ENCODE data around the gene PLPPR2.
A peak's percentile ranks its signal among the peaks of the same experiment; 100 is the strongest.
"Not testable (repeated sequence)": the region's sequence is repeated elsewhere in the genome, so short reads cannot be mapped to it uniquely, and the experiment has no call there.

PLPPR2 gene

DNA sequence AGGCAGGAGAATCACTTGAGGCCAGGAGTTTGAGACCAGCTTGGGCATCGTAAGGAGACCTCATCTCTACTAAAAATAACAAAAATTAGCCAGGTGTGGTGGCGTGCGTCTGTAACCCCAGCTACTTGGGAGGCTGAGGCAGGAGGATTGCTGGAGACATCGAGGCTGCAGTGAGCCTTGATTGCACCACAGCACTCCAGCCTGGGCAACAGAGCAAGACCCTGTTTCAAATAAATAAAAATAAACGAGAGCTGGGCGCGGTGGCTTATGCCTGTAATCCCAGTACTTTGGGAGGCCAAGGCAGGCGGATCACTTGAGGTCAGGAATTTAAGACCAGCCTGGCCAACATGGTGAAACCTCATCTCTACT lies 15.1 kb upstream of the PLPPR2 start:
- not testable (repeated sequence) for DNase-seq

DNA sequence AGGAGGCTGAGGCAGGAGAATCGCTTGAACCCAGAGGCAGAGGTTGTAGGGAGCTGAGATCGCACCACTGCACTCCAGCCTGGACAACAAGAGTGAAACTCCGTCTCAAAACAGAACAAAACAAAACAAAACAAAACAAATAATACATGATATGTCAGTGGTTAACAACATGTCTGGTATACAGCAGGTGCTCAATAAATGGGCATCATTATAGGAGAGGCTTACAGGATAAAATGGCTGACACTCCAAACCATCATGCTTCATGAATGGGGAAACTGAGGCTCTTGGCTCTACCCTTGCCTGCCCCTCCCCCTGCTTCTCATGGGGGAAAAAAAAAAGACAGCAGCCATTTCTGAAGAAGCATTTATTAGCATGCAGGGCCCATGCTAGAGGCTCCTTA lies 12.8 kb upstream of the PLPPR2 start:
- DNase-seq: no peak

DNA sequence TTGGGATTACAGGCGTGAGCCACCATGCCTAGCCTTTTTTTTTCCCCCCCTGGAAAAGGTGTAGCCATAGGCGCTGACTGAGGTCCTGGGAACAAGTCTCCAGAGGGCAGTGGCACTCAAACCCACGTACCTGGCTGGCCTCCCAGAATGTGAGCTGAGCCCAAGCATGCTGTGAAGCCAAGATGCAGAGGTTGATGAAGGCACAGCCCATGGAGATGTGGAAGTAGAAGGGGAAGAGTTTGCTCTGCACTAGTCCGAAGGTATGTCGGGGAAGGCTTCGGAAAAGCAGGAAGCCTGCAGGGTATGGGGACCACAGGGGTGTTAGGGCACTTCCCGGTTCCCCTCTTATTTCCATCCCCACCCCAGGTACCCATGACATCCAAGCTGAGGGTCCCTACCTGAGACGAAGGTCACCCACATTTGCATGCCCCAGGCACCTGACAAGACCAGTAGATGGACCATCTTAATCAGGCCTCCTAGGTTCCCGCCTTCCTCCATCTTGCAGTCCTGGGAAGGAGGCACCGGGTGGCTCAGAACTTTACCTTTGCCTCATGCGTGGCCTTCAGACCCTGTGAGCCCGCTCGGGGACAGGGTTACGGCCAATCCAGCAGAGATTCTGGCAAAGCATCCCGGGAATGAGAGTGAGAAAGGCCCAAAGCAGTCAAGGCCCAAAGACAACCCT lies 10.0 kb upstream of the PLPPR2 start:
- peak; percentile 1 for DNase-seq

DNA sequence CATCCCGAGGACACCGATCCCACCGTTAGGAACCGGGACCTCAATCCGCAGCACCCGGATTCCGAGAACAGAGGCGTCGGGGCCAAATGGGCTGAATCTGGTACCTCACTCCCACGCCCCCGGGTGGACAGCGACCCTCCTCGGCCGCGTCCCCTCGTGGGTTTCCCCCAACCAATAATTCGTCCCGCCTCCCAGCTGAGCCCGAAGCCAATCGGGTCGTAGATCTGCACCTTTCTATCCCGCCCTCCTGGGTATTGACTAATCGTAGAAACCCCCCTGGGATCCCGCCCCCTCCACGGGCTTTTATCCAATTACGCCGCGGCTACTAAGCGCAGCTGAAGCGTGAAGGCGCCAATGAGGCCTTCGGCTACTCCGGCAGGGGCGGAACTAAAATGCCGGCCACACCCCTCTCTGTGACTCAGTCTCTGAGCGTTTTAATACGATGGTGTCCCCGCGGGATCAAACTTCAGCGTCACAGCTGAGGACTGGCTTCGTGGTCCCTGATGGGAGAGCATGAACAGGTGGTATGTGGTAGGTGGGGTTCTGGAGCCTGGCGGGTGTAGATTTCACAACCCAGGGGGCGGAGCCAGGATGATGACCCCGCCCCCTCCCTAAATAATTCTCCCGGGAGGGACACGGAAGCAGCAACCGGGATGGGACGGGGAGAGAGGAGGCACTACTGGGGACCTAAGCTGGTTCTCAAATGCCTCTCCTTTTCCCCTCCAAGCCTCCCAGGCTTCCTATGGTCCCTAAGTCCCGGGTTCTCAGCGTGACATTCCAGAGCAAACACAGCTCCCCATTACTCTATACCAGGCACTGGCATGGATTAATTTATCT lies 8.9 kb upstream of the PLPPR2 start, which contains the start of the genes CCDC159 and TMEM205:
TSS of gene CCDC159 (plus strand) at position 416 of the 837 bp plus-strand sequence. CDS start at position 504, 88 bp downstream.
TSS of gene TMEM205 (minus strand) at position 165 of the 837 bp plus-strand sequence. CDS start 649 bp downstream, outside the sequence.
- peak; percentile 97 for DNase-seq

DNA sequence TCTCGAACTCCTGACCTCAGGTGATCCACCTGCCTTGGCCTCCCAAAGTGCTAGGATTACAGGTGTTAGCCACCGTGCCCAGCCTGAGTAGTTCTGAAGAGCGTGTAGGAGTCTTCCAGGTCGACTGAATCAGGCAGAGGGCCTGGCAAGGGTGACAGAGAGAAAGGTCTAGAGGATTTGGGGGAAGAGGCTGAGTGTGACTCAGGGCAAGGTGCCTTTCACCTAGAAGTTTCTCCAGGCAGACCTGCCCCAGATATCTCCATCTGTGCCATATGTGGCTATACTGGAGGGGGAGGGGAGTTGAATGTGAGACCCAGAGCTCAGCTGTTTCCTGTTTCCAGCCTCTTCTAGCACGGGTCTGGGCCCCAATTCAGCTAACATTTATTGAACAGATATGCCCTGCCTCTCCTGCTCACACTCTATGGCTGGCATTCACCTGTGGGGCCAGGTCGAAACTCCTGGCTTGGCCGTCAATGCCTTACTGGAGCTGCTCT lies 7.6 kb upstream of the PLPPR2 start:
- no peak for DNase-seq

DNA sequence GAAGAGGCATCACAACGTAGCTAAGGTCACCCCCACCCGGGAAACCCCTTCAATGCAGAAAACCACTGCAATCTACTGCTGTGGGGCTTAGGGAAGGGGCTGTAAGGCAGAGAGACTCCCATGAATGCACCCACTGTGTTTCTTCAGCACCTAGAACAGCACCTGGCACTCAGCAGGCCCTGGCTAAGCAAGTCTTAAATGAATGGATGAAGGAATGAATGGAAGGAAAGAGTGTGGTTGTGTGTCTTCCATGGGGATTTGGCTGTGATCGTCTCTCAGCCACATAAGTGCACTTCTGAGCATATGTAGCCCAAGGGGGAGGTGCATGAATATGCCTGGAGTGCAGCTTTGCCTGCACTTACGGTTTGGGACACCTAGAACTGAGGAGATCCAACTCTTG lies 6.1 kb upstream of the PLPPR2 start:
- DNase-seq: no peak

DNA sequence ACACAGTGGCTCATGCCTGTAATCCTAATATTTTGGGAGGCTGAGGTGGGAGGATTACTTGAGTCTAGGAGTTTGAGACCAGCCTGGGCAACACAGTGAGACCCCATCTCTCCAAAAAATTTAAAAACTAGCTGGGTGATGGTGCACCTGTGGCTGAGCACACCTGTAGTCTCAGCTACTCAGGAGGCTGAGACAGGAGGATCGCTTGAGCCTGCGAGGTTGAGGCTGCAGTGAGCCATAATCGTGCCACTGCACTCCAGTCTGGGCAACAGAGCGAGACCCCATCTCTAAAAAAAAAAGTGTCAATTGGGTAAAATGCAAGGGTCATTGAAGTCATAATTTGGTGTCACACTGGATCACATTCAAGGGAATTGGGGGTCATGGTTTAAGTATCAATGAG lies 1.1 kb upstream of the PLPPR2 start:
- DNase-seq: not testable (repeated sequence)

DNA sequence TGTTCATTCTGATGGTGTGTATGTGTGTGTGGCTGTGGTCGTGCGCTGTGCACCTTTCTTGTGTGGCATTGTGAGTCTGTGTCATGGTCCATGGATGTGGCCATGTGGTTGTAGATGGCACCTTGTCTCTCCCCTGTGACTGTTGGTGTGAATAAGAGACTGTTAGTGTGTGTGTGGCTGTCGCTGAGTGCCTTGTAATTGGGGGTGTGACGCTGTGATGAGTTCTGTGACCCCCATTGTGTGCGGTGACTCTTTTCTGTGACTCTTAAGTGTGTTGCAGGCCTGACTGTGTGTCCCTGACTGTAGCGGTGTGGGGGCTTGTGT lies 804 bp downstream of the PLPPR2 start:
- DNase-seq: no peak

DNA sequence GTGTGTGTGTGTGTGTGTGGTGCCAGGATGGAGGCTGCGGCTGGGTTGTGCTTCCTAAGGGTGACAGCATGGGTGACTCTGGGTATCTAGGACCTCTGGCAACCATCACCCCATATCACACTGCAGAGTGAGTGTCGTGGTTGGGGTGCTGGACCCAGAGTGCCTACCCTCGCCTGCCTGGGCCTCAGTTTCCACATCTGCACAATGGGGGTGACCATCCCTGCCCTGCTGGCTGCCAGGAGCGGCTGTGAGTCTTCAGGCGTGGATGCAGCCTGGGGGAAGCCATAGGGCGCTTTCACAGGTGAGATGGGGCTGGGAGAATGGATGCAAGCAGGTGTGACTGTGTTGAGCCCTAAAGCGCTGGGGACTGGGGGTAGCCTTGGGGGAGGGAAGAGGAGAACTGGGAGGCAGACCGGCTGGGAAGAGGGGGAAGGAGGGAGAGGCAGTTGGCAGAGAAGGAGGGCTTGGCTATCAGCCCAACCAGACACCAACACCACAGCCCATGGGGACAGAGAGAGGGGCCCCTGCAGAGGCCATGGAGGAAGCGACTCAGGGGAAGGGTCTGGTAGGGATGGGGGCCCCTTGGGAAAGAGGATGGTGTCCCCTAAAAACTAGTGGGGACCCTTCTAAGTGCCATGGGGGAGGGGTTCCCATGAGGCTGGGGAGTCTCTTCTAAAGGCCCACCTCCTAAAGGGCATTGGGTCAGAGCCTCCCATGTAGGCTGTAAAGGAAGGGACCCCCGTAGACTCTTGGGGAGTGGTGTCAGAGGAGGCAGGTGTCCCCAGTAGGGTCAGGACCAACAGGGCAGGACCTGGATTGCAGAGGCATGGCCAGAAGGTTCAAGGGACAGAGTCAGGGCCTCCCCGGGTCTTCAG lies 1.7 kb downstream of the PLPPR2 start:
- DNase-seq: no peak

DNA sequence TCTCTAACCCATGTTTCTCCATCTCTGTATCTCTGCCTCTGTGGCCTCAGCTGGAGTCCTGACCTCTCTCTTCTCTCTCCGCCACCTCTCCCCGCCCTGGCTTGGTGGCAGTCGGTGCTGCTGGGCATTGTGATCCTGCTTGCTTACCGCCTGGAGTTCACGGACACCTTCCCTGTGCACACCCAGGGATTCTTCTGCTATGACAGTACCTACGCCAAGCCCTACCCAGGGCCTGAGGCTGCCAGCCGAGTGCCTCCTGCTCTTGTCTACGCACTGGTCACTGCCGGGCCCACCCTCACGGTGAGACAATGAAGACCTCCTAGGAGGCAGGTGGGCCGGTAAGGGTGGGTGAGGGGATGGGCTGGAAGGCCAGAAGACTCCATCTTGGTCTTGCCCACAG lies 4.2 kb downstream of the PLPPR2 start:
- DNase-seq: no peak

DNA sequence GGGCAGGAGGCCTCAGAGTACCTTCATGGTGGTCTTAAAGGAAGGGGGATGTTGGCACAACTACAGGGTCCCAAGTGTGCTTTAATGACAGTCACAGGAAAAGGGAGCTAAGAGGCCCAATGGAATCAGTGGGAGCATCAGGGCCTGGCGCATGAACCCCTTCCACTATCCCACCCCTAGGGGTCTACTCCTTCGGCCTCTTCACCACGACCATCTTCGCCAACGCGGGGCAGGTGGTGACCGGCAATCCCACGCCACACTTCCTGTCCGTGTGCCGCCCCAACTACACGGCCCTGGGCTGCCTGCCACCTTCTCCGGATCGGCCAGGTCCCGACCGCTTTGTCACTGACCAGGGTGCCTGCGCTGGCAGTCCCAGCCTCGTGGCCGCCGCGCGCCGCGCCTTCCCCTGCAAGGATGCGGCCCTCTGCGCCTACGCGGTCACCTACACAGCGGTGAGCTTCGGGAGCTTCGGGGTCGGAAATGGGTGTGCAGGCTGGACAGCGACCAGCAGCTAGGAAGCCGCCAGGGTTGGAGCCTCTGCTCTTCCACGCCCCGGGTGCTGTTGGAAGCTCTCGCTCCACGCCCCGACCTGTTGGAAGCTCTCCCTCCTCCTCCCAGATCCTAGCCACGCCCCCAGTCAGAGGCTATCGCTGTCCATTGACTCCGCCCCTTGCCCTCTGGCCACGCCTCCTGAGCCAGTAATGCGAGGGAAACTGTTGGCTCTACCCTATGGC lies 6.0 kb downstream of the PLPPR2 start:
- no peak for DNase-seq

DNA sequence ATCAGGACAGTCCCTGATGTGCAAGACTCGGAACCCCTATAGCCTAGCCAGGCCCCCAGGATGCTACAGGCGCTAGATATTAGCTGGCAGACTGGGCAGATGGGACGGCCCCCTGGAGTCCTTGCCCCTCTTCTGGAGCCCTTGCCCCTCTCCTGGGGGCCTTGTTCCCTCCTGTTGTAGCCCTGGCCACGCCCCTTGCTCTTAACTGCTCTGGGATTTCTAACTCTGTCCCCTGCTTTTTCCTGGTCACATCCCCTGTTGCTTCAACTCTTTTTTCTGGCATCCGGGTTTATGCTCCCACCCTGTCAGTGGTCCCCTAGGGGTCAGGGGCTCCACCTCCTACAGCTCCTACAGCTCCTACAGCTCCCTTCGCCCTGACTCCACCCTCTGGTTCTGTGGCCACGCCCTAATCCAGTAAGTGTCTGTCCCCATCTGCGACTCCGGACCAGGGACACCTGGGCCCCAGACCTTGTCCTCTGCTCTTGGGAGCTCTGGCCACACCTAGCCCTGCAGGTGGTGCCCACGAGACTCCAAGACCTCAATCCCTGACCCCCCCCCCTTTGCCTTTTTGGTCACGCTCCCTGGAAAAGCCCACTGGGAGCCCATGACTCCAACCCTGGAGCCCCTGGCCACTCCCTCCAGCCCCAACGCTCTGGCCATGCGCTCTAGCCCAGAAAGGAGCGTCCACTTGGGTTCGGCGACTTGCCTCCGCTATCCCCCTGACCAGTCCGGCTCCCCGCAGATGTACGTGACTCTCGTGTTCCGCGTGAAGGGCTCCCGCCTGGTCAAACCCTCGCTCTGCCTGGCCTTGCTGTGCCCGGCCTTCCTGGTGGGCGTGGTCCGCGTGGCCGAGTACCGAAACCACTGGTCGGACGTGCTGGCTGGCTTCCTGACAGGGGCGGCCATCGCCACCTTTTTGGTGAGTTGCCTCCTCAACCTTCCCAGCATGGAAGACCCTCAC lies 6.8 kb downstream of the PLPPR2 start:
- DNase-seq: no peak

DNA sequence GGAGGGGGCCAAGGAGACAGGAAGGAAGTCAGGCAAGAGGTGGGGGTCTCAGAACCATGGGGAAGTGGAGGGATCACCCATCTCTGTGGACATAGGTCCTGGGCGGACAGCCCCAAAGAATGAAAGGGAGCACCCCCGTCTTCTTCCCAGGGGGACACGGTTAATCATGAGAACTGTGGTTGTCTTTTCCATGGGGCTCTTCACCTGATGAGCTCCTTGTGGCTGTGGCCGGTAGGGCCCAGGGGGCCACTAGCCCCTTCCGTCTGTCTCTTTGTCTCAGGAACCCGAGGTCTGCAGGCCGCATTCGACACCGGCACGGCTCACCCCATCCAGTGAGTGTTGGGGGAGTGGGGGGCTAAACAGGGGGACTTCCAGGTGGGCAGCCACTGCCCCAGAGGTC lies 8.6 kb downstream of the PLPPR2 start:
- no peak for DNase-seq

DNA sequence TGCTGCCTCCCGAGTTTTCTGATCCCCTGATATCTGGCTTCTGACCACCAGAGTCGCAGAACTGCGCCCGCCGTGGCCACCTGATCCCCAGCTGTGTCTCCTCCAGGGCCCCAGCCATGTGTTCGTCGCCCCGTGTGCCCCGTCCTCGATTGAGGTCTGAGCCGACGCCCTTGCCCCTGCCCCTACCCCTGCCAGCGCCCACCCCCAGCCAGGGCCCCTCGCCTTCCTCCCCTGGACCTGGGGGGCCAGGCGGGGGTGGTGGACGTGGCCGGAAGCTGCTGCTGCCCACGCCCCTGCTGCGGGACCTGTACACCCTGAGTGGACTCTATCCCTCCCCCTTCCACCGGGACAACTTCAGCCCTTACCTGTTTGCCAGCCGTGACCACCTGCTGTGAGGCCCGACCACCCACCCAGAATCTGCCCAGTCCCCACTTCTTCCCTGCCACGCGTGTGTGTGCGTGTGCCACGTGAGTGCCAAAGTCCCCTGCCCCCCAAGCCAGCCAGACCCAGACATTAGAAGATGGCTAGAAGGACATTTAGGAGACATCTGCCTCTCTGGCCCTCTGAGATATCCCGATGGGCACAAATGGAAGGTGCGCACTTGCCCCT lies 9.2 kb downstream of the PLPPR2 start:
- DNase-seq: no peak

DNA sequence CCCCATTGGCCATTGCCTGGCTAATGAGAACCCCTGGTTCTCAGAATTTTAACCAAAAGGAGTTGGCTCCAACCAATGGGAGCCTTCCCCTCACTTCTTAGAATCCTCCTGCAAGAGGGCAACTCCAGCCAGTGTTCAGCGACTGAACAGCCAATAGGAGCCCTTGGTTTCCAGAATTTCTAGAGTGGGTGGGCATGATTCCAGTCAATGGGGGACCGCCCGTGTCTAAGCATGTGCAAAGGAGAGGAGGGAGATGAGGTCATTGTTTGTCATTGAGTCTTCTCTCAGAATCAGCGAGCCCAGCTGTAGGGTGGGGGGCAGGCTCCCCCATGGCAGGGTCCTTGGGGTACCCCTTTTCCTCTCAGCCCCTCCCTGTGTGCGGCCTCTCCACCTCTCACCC lies 9.7 kb downstream of the PLPPR2 start:
- DNase-seq: no peak

DNA sequence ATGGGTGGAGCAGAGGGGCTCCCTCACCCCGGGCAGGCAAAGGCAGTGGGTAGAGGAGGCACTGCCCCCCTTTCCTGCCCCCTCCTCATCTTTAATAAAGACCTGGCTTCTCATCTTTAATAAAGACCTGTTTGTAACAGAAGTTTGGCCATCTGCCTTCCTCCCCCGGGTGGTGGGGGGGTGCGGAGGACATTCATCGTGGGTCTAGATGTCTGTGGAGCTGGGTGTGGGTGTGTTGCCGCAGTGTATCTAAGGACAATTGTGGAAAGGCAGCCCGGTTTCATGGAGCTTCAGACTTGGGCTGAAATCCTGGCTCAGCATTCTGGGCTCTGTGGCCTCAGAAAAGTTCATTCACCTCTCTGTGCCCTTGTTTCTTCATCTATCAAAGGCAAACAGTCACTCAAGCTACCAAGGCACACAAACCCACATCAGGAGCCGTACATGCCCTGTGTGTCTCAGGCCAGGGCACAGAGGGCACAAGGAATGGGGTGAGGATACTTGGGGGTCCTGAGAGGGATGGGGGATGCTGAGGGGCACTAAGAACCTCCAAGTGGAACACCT lies 10.4 kb downstream of the PLPPR2 start:
- no peak for DNase-seq

DNA sequence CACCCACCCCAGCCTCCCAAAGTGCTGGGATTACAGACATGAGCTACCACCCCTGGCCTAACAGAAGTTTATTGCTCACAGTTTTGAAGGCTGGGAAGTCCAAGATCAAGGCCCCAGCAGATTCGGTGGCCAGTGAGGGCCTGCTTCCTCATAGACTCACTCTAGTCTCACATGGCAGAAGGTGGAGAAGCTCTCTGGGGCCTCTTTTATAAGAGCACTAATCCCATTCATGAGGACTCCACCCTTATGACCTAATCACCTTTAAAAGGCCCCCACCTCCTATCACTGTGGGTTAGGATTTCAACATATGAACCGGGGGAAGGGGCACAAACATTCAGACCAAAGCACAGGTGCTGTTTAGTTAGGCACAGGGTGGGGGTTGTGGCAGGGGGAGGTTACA lies 12.3 kb downstream of the PLPPR2 start:
- no peak for DNase-seq

DNA sequence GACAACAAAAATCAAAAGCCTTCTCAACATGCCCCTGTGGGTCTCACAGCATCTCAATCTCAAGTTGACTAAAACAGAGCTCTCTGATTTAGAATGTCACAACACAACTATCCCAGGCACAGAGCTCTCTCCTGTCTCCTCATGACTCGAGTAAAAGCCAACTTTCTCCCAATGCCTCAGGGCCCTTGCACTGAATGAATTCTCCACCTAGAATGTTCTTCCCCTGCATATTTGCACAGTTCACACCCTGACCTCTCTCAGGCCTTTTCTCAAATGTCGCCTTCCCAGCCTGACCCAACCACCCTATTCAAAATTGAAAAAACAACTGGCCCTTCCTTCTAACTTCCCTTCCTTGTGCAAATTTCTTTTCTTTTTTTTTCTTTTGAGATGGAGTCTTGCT lies 15.5 kb downstream of the PLPPR2 start:
- no peak for DNase-seq

DNA sequence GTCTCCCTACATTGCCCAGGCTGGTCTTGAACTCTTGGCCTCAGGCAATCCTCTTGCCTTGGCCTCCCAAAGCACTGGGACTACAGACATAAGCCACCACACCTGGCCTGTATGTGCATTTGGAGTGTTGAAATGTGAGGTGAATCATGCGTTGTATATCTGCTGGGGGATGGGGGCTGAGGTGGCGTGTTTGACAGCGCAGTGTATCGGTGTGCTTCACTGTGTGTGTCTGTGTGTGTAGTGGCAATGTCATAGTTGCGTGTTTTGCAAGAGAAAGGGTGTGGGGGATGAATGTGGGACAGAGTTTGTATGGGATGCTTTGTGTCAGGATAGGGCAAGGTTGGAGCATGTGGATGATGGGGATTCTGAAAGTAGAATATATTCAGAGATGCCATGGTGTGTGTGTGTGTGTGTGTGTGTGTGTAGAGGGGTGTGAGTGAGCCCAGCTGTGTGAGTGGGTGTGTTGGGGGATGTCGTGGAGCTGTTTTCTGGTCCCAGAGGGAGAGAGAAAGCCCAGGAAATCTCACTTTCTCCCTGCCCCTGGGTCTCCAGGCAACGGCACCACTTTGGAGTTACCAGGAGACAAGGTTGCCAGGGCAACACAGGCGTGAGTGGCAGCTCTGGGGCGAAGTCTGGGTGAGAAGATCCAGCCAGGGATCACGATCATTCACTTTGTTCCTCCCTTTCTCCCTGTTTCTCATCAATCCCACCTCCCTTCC lies 18.1 kb downstream of the PLPPR2 start:
- DNase-seq: peak; percentile 65

DNA sequence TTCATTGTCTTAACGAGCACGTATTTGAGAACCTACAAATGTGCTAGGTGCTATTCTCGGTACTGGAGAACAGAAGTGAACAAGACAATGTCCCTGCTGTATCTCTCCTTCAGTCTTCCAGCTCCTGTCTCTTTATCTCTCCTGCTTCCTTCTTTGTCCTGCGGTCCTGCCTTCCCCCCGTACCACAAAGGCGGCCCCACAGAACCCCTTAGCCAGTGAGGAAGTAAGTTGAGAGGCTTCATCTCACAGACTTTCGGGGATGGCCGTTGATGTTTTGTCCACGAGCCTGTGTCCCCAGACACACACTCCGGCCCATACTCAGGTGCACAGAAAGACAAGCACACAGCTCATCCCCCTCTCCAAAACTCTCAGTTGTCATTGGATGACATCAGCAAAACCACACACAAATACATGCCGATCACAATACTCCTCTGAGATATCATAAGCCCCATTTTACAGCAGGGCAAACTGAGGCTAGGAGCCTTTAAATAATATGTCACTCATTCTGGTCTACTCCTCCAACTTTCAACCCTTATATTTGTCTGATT lies 18.7 kb downstream of the PLPPR2 start:
- DNase-seq: no peak
